HepG2 (cell line): Measurements from ENCODE around the gene PROC. TPM values are rescaled to one million over a fixed set of nuclear protein-coding genes. Genes with fewer than 3 reads are reported as not detected.

Source experiments
- GATA4 ChIP-seq: sonication (generic); IDR thresholded peaks from 2 replicates; pipeline ENCODE4 v1.6.1; 2016; ENCODE audit warnings: antibody characterized with exemption, low read depth, borderline replicate concordance
- MIER3 ChIP-seq: IDR thresholded peaks from 2 replicates; pipeline ENCODE4 v1.6.1; 2016; ENCODE audit warnings: missing compliant biosample characterization, borderline replicate concordance
- NPAS2 ChIP-seq: sonication (generic); formaldehyde crosslinking; IDR thresholded peaks from 2 replicates; pipeline ENCODE4 v1.8.0; 2022; ENCODE audit warnings: mild to moderate bottlenecking, missing genetic modification reagents, borderline replicate concordance
- SAP130 ChIP-seq: IDR thresholded peaks from 2 replicates; pipeline ENCODE4 v1.6.1; 2016; ENCODE audit warnings: low read depth
- ZNF205 ChIP-seq: IDR thresholded peaks from 2 replicates; pipeline ENCODE4 v1.6.1; 2018; ENCODE audit warnings: missing biosample characterization, missing genetic modification reagents
- ZNF460 ChIP-seq: sonication (generic); formaldehyde crosslinking; IDR thresholded peaks from 2 replicates; pipeline ENCODE4 v1.5.1; 2020; ENCODE audit warnings: missing genetic modification reagents, mild to moderate bottlenecking, borderline replicate concordance
- ZNF772 ChIP-seq: sonication (generic); formaldehyde crosslinking; IDR thresholded peaks from 2 replicates; pipeline ENCODE4 v1.5.0; 2020; ENCODE audit warnings: mild to moderate bottlenecking, missing genetic modification reagents
- polyA plus RNA-seq, 8 experiments: library from polyadenylated mRNA; depleted of rRNA in 3 of 8; stranded (reverse) in 7 of 8; unstranded in 1 of 8; fragments of >200 nt; fragmentation: Illumina TruSeq in 4 of 8; extraction: Trizol in 4 of 8; gene quantifications; 2 replicates each; pipeline versions ENCODE4 v1.2.1 to v1.2.3, GENCODE V29; 2011 to 2016; ENCODE audit warnings: low read depth in 4 of 8, missing spikeins in 1 of 8, mixed read lengths in 1 of 8; ENCODE audit not compliant: insufficient read depth in 1 of 8
- total RNA-seq, 5 experiments: library from RNA; depleted of rRNA; stranded (reverse); fragments of >200 nt; fragmentation: Illumina TruSeq; extraction: Trizol; gene quantifications; 2 replicates each; pipeline ENCODE4 v1.2.3, GENCODE V29; 2016; ENCODE audit warnings: low read depth in 1 of 5
- TF ChIP-seq, protein P1 (sequence below): sonication (generic); formaldehyde crosslinking; IDR thresholded peaks from 2 replicates; pipeline ENCODE4 v1.4.0; 2020; ENCODE audit warnings: missing genetic modification reagents
- TF ChIP-seq, protein P2 (sequence below), 2 experiments: fragments of 450-650 bp in 1 of 2; sonication (generic) in 1 of 2; formaldehyde crosslinking; IDR thresholded peaks; 2 replicates each; pipeline versions ENCODE4 v1.5.0 to v1.8.0; 2020 to 2022; ENCODE audit warnings: mild to moderate bottlenecking in 1 of 2, missing genetic modification reagents in 1 of 2
- TF ChIP-seq, protein P3 (sequence below): sonication (generic); formaldehyde crosslinking; IDR thresholded peaks from 2 replicates; pipeline ENCODE4 v1.4.0; 2020; ENCODE audit warnings: missing genetic modification reagents, borderline replicate concordance
- TF ChIP-seq, protein P4 (sequence below): sonication (generic); formaldehyde crosslinking; IDR thresholded peaks from 2 replicates; pipeline ENCODE4 v1.8.1; 2023; ENCODE audit warnings: mild to moderate bottlenecking, missing genetic modification reagents
- TF ChIP-seq, protein P5 (sequence below): sonication (generic); formaldehyde crosslinking; IDR thresholded peaks from 2 replicates; pipeline ENCODE4 v1.5.1; 2020; ENCODE audit warnings: missing genetic modification reagents, mild to moderate bottlenecking, borderline replicate concordance
- TF ChIP-seq, protein P6 (sequence below): sonication (generic); formaldehyde crosslinking; IDR thresholded peaks from 2 replicates; pipeline ENCODE4 v1.4.0; 2020; ENCODE audit warnings: missing genetic modification reagents

PROC gene
- total and polyA plus RNA-seq, 2 of the 13 experiments (the other 11 are each of a cell fraction or from before 2014, with no cell fraction given) = 134 to 185 TPM

DNA sequence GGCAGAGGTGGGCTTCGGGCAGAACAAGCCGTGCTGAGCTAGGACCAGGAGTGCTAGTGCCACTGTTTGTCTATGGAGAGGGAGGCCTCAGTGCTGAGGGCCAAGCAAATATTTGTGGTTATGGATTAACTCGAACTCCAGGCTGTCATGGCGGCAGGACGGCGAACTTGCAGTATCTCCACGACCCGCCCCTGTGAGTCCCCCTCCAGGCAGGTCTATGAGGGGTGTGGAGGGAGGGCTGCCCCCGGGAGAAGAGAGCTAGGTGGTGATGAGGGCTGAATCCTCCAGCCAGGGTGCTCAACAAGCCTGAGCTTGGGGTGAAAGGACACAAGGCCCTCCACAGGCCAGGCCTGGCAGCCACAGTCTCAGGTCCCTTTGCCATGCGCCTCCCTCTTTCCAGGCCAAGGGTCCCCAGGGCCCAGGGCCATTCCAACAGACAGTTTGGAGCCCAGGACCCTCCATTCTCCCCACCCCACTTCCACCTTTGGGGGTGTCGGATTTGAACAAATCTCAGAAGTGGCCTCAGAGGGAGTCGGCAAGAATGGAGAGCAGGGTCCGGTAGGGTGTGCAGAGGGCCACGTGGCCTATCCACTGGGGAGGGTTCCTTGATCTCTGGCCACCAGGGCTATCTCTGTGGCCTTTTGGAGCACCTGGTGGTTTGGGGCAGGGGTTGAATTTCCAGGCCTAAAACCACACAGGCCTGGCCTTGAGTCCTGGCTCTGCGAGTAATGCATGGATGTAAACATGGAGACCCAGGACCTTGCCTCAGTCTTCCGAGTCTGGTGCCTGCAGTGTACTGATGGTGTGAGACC lies at the start of gene PROC (continued):
- TF ChIP-seq, protein P1, sequence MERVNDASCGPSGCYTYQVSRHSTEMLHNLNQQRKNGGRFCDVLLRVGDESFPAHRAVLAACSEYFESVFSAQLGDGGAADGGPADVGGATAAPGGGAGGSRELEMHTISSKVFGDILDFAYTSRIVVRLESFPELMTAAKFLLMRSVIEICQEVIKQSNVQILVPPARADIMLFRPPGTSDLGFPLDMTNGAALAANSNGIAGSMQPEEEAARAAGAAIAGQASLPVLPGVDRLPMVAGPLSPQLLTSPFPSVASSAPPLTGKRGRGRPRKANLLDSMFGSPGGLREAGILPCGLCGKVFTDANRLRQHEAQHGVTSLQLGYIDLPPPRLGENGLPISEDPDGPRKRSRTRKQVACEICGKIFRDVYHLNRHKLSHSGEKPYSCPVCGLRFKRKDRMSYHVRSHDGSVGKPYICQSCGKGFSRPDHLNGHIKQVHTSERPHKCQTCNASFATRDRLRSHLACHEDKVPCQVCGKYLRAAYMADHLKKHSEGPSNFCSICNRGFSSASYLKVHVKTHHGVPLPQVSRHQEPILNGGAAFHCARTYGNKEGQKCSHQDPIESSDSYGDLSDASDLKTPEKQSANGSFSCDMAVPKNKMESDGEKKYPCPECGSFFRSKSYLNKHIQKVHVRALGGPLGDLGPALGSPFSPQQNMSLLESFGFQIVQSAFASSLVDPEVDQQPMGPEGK (CRISPR knock-in tag) = peak; percentile 86
- TF ChIP-seq, protein P2, sequence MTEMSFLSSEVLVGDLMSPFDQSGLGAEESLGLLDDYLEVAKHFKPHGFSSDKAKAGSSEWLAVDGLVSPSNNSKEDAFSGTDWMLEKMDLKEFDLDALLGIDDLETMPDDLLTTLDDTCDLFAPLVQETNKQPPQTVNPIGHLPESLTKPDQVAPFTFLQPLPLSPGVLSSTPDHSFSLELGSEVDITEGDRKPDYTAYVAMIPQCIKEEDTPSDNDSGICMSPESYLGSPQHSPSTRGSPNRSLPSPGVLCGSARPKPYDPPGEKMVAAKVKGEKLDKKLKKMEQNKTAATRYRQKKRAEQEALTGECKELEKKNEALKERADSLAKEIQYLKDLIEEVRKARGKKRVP (CRISPR knock-in tag; IDR thresholded peaks at IDR 0.05) = no peak
- TF ChIP-seq NPAS2 (CRISPR knock-in tag) (no peak), ZNF460 (CRISPR knock-in tag) (0 out of 2 replicates have a peak, but pooled peaks have one; percentile 8), ZNF205 (CRISPR knock-in tag) (no peak), MIER3 (CRISPR knock-in tag) (peak; percentile 75; the same call in 1 of the 2 replicates), ZNF772 (CRISPR knock-in tag) (peak; percentile 95), SAP130 (peak; percentile 75), GATA4 (no peak)
- TF ChIP-seq, protein P3, sequence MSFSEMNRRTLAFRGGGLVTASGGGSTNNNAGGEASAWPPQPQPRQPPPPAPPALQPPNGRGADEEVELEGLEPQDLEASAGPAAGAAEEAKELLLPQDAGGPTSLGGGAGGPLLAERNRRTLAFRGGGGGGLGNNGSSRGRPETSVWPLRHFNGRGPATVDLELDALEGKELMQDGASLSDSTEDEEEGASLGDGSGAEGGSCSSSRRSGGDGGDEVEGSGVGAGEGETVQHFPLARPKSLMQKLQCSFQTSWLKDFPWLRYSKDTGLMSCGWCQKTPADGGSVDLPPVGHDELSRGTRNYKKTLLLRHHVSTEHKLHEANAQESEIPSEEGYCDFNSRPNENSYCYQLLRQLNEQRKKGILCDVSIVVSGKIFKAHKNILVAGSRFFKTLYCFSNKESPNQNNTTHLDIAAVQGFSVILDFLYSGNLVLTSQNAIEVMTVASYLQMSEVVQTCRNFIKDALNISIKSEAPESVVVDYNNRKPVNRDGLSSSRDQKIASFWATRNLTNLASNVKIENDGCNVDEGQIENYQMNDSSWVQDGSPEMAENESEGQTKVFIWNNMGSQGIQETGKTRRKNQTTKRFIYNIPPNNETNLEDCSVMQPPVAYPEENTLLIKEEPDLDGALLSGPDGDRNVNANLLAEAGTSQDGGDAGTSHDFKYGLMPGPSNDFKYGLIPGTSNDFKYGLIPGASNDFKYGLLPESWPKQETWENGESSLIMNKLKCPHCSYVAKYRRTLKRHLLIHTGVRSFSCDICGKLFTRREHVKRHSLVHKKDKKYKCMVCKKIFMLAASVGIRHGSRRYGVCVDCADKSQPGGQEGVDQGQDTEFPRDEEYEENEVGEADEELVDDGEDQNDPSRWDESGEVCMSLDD = peak; percentile 80; the same call in 1 of the 2 replicates
- TF ChIP-seq, protein P4, sequence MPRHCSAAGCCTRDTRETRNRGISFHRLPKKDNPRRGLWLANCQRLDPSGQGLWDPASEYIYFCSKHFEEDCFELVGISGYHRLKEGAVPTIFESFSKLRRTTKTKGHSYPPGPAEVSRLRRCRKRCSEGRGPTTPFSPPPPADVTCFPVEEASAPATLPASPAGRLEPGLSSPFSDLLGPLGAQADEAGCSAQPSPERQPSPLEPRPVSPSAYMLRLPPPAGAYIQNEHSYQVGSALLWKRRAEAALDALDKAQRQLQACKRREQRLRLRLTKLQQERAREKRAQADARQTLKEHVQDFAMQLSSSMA (CRISPR knock-in tag) = 0 out of 2 replicates have a peak, but pooled peaks have one; percentile 81
- TF ChIP-seq, protein P5, sequence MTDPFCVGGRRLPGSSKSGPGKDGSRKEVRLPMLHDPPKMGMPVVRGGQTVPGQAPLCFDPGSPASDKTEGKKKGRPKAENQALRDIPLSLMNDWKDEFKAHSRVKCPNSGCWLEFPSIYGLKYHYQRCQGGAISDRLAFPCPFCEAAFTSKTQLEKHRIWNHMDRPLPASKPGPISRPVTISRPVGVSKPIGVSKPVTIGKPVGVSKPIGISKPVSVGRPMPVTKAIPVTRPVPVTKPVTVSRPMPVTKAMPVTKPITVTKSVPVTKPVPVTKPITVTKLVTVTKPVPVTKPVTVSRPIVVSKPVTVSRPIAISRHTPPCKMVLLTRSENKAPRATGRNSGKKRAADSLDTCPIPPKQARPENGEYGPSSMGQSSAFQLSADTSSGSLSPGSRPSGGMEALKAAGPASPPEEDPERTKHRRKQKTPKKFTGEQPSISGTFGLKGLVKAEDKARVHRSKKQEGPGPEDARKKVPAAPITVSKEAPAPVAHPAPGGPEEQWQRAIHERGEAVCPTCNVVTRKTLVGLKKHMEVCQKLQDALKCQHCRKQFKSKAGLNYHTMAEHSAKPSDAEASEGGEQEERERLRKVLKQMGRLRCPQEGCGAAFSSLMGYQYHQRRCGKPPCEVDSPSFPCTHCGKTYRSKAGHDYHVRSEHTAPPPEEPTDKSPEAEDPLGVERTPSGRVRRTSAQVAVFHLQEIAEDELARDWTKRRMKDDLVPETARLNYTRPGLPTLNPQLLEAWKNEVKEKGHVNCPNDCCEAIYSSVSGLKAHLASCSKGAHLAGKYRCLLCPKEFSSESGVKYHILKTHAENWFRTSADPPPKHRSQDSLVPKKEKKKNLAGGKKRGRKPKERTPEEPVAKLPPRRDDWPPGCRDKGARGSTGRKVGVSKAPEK = no peak
- TF ChIP-seq, protein P6, sequence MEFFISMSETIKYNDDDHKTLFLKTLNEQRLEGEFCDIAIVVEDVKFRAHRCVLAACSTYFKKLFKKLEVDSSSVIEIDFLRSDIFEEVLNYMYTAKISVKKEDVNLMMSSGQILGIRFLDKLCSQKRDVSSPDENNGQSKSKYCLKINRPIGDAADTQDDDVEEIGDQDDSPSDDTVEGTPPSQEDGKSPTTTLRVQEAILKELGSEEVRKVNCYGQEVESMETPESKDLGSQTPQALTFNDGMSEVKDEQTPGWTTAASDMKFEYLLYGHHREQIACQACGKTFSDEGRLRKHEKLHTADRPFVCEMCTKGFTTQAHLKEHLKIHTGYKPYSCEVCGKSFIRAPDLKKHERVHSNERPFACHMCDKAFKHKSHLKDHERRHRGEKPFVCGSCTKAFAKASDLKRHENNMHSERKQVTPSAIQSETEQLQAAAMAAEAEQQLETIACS (CRISPR knock-in tag) = peak; percentile 55
